Astrocyte (in vitro differentiated cells and primary cell): ENCODE data around the gene TOMM7.

Experiments
- EZH2 ChIP-seq: IDR thresholded peaks from 2 replicates; pipeline ENCODE4 v1.6.1; 2012; ENCODE audit warnings: mild to moderate bottlenecking, low read length, inconsistent platforms; ENCODE audit not compliant: insufficient read depth
- TF ChIP-seq, protein P1 (sequence below): IDR thresholded peaks from 2 replicates; pipeline ENCODE4 v1.5.1; 2011; ENCODE audit warnings: low read depth, mild to moderate bottlenecking, inconsistent platforms, low read length, moderate library complexity; ENCODE audit not compliant: insufficient read depth

GRCh38 chr7:22867003-22867402, 44.4 kb upstream of the TOMM7 start:
- TF ChIP-seq, protein P1, sequence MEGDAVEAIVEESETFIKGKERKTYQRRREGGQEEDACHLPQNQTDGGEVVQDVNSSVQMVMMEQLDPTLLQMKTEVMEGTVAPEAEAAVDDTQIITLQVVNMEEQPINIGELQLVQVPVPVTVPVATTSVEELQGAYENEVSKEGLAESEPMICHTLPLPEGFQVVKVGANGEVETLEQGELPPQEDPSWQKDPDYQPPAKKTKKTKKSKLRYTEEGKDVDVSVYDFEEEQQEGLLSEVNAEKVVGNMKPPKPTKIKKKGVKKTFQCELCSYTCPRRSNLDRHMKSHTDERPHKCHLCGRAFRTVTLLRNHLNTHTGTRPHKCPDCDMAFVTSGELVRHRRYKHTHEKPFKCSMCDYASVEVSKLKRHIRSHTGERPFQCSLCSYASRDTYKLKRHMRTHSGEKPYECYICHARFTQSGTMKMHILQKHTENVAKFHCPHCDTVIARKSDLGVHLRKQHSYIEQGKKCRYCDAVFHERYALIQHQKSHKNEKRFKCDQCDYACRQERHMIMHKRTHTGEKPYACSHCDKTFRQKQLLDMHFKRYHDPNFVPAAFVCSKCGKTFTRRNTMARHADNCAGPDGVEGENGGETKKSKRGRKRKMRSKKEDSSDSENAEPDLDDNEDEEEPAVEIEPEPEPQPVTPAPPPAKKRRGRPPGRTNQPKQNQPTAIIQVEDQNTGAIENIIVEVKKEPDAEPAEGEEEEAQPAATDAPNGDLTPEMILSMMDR = no peak
- TF ChIP-seq EZH2 = no peak
